Activated CD4-positive, alpha-beta T cell treated with anti-CD3 and anti-CD28 coated beads for 1 hour (primary cell): ENCODE data around the gene SYCE1.
"Not testable (repeated sequence)": the region's sequence is repeated elsewhere in the genome, so short reads cannot be mapped to it uniquely, and the experiment has no call there.

Experiments
- DNase-seq: peaks from one replicate; pipeline ENCODE4 v3.0.0-alpha.2; 2020

SYCE1 gene

DNA sequence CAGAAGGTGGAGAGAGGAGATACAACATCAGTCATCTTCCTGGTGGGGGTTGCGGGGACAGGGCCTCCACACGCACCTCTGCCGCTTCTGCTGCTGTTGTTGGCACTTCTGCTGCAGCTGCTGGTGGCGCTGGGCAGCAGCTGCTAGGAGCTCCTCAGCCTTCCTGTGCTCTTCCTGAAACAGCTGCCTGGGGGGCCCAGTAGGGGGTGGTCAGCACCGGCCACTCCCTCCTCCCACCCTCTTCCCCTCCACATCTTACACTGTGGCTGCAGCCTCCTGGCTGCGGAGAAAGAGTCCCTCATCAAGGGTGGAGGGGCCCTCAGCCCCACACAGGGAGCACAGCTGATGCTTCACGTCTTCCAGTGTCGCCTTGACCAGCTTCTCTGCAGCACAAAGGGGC lies 9.9 kb downstream of the SYCE1 start:
- no peak for DNase-seq

DNA sequence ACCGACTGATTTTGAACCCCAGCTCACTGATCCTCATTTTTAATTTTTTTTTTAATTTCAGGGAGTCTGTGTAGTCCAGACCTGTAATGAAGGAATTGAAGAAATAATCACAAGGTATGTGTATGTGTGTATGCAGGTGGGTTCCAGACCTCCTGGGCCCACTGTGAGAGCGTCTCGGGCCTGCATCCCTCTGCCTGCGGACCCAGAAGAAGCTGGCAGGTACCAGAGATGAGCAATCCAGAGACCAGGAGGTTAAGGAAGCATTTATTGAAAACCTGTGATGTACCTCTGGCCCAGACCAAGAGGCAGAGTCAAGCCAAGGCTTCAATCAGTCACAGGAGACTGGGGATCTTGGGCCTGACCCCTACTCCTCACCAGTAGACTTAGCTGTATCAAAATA lies 10.8 kb downstream of the SYCE1 start:
- no peak for DNase-seq

DNA sequence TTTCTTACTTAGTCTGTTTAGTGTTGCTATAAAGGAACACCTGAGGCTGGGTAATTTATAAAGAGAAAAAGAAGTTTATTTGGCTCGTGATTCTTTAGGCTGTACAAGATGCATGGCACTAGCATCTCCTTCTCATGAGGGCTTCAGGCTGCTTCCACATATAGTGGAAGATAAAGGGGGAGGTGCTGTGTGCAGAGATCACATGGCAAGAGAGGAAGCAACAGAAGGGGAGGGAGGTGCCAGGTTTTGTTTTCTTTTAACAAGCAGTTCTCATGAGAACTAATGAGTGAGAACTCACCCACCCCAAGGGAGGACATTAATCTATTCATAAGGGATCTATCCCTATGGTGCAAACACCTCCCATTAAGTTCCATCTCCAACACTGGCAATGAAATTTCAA lies 20.9 kb downstream of the SYCE1 start:
- DNase-seq: no peak

DNA sequence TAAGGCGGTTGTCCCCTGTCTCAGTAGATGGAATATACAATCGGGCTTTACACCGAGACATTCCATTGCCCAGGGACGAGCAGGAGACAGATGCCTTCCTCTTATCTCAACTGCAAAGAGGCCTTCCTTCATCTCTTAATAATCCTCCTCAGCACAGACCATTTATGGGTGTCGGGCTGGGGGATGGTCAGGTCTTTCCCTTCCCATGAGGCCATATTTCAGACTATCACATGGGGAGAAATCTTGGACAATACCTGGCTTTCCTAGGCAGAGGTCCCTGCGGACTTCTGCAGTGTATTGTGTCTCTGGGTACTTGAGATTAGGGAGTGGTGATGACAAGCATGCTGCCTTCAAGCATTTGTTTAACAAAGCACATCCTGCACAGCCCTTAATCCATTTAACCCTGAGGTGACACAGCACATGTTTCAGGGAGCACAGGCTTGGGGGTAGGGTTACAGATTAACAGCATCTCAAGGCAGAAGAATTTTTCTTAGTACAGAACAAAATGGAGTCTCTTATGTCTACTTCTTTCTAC lies 23.9 kb downstream of the SYCE1 start:
- DNase-seq: not testable (repeated sequence)

DNA sequence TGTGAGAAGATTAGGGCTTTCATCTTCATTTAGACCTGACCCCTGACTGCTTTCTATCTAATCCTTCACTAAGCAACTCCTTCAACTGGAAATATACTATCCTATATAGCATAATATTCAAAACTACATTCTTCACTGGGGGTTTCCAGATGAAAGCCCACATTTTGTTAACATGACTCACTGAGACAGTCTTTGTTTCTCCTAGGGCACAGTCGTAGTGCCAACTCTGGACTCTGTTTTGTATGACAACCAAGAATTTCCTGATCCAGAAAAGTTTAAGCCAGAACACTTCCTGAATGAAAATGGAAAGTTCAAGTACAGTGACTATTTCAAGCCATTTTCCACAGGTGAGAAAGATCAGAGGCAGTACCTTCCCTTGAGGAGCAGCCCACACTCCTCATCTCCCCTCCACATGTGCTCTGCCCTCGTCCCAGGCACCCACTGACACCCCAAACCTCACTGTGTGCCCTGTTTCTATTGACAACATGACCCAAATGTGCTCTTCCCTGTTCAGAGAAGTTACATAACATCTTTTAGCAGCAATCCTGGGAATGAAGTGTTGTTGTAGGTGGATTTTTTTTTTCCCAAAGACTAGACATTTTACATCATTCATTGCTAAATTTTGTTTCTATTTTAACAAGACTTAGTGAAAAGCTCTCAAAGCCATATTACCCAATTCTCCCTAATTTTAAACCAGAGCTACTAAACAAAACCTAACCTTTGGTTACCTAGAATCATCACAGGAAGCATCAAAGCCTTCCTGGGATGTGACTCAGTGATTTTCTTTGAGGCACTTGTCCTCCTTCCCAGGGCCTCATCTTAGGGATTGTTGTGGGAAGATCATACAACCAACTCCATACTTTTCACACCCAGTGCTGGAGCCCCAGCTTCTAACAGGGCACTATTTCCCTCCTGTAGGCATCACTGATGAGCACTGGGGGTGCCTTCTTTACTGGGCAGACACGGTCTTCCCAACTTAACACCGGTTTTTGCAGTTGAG lies 27.5 kb downstream of the SYCE1 start:
- no peak for DNase-seq

DNA sequence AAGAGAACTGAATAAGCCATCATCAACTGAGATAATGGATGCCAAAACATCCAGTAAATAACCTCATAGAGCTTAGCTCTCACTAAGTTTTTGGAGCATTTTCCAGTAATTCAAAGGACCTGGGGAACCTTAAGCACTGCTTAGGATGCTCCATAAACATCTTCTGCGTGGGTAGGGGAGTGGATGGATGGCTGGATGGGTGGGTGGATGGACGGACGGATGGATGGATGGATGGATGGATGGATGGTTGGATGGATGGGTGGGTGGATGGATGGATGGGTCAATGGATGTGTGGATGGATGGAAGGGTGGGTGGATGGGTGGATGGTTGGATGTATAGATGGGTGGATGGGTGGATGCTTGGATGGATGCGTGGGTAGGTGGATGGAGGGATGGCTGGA lies 29.2 kb downstream of the SYCE1 start:
- no peak for DNase-seq

DNA sequence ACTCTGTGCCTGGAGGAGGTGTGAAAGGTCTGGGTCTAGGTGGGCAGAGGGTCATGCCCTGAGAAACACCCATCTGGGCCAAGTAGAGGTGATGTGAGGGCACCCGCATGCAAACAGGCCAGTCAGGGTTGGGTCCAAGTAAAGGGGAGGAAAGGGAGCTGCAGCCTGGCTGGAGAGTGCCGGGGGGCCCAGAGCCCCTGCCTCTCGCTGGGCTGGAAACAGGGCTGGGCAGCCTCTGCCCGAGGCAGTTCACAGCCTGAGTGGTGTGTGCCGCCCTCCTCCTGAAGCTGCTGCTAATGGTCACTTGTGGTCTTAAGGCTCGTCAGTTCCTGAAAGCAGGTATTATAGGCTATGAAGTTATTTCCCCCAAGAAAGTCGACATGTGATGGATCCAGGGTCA lies 31.0 kb downstream of the SYCE1 start:
- DNase-seq: no peak

DNA sequence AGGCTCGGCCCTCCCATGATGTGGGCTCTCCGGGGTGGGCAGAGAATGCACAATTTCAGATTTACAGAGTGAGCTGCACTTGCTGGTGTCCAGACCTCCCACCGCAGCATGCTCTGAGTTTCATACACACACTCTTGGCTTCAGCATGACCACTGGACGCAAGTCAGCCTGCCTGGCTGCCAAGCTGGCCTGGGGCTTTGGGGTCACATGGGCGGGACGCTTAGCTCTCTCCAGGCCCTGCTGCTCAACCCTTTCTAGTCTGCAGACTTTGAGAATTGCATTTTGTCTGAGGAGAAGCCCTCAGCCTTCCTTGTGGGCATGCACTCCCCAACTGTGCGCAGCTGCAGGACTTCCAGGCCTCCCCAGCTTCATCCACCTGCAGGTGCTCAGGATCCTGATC lies 32.5 kb downstream of the SYCE1 start:
- no peak for DNase-seq

DNA sequence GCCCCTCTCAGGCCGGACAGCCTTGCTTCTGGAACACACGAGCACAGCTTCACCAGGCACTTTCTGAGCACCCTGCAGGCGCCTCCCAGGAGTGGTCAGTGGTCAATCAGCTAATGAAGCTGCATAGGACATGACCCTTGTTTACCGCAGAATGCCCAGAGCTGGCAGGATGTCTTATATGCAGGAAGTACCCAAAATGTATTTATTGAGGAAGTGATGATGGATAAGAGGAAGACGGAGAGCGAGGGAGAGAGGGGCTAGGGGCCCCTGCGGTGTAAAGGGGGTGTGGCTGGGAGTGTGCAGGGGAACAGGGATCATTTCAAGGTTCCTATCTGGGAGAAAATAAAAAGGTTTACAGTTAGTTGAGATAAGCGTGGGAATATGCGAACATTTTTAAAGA lies 34.9 kb downstream of the SYCE1 start:
- DNase-seq: no peak

DNA sequence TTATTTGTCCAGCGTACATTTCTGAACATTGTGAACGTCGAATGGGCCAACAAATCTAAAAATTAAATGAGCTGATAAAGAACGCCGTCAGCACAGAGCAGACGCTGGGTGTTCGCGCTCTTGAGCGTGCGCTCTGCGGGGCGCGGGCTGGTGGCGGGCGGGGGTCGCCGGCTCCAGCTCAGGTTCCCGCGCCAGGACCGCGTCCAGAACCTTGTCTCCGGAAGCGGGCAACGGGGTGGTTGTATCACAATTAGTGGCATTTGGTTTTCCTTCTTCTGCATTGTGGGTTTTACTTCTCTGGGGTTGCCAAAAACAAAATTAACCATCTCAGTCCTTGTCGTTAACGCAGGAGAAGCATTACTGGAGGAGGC lies 35.8 kb downstream of the SYCE1 start:
- no peak for DNase-seq

DNA sequence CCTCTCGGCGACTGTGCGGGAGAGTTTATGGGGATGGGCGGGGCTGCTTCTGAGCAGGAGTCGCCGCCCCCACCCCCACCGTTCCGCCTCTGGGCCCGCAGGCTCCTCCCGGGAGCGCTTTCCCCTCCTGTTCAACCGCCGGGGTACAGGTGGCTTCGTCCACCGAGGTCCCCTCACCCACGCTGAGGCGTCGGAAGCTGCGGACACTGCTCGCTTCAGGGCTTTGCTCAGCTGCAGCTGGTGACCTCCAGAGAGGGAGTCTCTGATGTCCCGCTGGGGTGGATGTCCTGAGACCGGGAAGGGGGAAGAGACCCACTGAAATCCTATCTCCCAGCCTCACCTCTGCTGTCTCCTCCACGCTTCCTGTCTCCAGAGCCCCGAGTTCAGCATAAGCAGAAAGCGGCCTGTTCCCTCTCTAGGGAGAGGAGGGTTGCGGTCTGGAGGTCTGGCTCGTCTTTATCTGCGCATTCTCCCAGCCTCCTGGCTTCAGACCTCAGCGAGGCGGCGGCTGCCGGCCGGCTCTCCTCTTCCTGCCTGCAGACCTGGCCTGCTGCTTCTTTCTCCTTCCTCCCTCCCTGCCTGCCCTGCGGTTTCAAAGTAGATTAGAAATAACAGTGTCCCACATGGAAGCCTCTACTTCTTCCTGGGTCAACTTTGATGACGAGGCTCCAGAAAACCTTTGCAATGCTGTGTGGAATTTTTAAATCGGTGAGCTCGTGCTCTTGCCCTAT lies 36.4 kb downstream of the SYCE1 start:
- no peak for DNase-seq

DNA sequence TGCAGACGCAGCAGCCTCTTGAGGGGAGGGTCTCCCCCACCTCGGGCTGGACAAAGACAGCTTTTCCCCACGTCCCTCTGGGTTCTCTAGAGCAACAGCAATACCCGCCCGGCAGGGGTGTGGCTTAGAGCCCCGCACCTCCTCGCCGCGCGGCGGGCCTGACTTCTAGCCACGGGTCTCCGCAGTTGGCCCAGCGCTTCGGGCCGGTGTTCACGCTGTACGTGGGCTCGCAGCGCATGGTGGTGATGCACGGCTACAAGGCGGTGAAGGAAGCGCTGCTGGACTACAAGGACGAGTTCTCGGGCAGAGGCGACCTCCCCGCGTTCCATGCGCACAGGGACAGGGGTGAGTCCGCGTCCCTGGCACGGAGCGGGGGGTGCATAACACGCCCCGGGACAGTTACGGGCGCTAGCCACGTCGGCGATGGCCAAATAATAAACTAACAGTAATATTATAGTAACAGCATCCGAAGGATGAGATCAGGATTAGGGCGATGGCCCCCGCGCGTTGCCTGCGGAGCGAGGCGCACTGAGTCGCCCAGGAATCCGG lies 37.0 kb downstream of the SYCE1 start:
- no peak for DNase-seq

DNA sequence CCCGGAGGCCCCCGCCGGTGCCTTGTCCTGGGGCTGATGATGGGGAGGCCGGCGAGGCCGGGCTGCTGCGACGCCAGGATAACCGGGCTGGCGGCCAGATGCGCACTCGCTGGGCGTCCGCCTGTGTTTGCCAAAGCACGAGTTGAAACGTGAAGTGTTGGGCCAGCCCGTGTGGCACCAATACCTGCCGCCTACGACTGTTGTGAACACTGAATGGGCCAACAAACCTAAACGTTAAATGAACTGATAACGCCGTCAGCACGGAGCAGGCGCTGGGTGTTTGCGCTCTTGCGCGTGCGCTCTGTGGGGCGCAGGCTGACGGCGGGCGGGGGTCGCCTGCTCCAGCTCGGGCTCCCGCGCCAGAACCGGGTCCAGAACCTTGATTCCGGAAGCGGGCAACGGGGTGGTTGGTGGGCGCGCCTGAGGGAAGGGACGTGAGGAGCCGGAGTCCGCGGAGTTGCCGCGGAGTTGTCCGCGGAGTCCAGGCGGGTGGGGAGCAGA lies 37.6 kb downstream of the SYCE1 start:
- no peak for DNase-seq

DNA sequence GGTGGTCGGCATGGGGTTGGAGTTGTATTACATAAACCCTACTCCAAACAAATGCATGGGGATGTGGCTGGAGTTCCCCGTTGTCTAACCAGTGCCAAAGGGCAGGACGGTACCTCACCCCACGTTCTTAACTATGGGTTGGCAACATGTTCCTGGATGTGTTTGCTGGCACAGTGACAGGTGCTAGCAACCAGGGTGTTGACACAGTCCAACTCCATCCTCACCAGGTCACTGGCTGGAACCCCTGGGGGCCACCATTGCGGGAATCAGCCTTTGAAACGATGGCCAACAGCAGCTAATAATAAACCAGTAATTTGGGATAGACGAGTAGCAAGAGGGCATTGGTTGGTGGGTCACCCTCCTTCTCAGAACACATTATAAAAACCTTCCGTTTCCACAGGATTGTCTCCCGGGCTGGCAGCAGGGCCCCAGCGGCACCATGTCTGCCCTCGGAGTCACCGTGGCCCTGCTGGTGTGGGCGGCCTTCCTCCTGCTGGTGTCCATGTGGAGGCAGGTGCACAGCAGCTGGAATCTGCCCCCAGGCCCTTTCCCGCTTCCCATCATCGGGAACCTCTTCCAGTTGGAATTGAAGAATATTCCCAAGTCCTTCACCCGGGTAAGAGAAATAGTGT lies 38.3 kb downstream of the SYCE1 start, which contains the start of gene CYP2E1:
TSS of gene CYP2E1 (plus strand) at position 407 of the 632 bp plus-strand sequence. CDS start at position 440, 33 bp downstream.
- DNase-seq: no peak

DNA sequence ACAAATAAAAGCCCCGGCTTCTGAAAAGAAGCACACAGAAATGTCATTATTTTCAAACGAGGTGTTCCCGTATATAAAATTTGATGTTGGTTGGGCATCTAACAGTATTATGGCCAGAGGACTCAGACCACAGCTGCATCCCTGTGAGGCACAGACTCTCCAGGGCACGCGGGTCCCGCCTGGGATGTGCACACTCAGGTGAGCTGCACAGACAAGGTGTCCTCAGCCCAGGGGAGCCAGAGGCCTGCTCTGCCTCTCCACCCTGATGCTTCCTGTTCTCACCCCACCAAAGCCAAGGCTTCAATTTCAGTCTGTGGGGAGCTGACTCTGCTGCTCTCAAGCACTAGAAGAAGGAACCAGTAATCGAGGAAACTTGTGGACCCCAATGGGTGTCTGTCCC lies 39.9 kb downstream of the SYCE1 start:
- no peak for DNase-seq

DNA sequence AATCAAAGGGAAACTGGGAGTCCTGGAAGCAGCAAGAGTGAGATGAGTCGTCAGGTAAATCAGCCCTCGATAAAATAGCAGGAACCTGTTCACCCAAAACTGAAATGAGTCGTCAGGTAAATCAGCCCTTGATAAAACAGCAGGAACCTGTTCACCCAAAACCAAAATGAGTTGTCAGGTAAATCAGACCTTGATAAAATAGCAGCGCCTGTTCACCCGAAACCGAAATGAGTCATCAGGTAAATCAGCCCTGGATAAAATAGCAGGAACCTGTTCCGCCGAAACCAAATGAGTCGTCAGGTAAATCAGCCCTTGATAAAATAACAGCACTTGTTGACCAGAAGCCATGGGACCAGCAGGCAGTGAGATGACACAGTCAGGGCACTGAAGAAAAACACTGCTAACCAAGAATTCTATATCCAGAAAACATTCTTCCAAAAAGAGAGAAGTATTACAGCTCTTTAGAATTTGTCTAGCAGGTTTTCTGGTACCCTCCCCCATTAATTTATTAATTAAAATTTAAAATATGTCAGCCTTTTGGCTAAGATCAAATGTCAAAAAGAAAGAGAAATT lies 41.7 kb downstream of the SYCE1 start:
- DNase-seq: no peak

DNA sequence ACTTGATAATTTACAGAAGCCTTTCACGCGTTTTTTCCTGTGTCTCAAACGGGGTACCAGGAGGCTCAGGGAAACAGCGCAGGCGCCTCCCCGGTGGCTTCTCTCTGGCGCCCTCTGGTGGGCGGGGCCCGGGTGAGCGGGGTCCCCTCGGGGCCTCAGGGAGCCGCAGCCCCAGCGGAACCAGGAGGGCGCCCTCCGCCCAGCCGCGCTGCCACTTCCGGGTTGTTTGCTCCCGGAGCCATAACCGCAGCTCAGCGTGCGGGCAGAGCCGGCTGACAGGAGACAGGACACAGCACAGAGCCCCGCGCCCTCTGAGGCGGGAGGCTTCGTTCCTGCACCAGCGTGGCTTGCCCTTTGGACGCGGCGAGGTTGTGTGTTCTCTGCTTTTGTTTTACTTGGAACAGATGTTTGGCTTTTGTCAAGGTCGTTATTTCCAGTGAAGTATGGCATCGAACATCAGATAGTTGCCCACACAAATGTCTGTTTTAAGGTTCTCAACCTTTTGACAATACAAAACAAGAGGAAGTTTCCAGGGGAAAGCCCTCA lies 45.1 kb downstream of the SYCE1 start:
- peak; percentile 82 for DNase-seq

DNA sequence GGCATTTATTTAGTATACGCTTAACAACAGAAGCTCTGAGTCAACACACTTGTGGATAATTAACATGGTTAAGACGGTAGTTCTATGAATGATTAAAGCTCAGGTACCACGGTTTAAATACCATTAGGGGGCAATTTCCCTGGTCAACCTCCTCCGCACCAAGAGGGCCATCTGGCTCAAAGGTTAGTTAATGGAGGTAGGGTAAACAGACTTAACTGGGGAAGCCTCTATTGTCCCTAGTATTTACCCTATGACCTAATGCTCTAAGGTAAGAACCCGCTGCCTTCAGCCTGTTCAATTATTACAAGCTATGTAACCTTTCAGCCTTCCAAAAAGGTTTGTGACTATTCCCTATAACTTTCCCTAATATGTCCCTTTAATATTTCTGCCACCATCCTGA lies 46.9 kb downstream of the SYCE1 start:
- not testable (repeated sequence) for DNase-seq

DNA sequence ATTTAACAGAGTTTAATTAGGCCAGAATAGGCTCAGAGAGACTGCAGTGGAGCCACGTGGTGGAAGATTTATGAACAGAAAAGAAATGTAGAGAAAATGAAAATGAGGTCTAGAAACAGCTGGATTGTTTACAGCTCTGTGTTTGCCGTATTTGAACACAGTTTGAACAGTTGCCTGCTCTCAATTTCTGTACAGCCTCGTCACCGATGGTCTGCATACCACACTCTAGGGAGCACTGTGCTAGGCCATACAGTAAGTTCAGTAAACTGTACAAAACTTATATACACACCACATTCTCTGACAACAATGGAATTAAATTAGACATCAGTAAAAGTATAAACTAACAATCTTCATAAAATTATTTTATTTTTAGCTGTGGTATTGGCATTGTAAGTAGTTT lies 49.3 kb downstream of the SYCE1 start:
- DNase-seq: no peak

DNA sequence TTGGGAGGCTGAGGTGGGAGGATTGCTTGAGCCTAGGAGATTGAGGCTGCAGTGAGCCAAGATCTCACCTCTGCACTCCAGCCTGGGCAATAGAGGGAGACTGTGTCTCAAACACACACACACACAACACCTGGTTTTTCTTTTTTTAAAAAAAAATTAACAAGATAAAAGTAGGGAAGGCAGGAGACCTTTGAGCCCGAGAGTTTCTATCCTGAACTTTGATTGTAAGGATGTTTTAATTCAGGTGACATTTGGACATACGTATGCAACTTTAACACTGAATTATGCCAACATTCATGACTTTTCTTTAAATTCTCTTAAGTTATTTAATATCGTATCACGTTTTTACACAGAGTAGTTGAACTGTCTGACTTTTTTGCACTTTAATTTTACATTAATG lies 49.9 kb downstream of the SYCE1 start:
- DNase-seq: no peak

DNA sequence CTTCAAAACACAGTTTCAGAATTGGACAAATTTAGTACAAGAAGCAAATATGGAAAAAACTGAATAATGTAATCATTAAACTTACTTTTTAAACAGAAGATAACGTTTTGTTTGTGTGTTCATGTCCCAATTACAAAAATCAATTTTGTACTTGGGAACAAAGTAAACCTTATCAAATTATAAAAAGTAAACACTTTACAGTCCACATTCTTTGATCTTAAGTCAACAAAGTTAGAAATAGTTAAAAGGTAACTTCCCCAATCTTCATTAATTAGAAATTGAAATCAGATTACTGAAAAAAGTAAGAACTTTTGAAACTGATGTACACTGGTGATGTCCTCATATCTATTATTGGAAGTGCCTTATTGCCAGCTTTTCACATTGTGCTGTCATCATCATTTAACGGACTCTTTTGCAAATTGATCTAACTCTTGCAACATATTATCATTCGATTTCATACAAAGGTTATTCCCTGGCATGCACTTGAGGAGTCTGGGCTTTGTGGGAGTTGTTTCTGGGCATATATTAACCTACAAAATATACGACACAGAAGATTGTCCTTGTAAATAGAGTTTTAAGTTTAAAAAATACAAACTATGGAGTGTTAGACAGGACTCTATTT lies 53.4 kb downstream of the SYCE1 start:
- no peak for DNase-seq

DNA sequence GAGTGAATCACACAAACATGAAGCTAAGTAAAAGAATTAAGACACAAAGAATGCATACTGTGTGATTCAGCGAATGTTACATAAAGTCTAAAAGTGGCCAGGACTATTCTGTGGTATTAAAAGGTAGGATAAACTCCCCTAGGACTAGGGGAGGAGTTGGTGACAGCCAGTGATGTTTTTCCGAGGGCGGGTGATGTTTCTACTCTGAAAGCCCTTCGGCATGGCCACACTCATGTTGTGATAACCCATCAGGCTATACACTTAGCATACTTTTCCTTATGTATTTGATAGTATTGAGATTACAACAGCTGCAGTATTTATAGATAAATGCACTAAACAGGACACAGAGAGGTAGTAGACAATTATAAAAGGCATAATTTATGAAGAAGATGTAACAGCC lies 54.0 kb downstream of the SYCE1 start:
- DNase-seq: no peak
